Osteocyte (in vitro differentiated cells): ENCODE results near the gene GPC6. TPM values are rescaled to one million over a fixed set of nuclear protein-coding genes. Genes with fewer than 3 reads are reported as not detected.

Source experiments
- DNase-seq: peaks from one replicate; pipeline ENCODE4 v3.0.0; 2021; ENCODE audit warnings: mixed read lengths; ENCODE audit not compliant: unreplicated experiment; ENCODE audit errors: extremely low spot score
- H3K27ac Mint-ChIP-seq: one replicate; pipeline ENCODE4 v1.8.0; 2021; ENCODE audit warnings: mild to moderate bottlenecking, mixed read lengths; ENCODE audit not compliant: unreplicated experiment
- H3K27me3 Mint-ChIP-seq: one replicate; pipeline ENCODE4 v1.8.0; 2021; ENCODE audit warnings: mixed read lengths; ENCODE audit not compliant: unreplicated experiment
- H3K36me3 Mint-ChIP-seq: one replicate; pipeline ENCODE4 v1.8.0; 2021; ENCODE audit warnings: mixed read lengths; ENCODE audit not compliant: unreplicated experiment
- H3K4me1 Mint-ChIP-seq: one replicate; pipeline ENCODE4 v1.8.0; 2021; ENCODE audit warnings: mixed read lengths; ENCODE audit not compliant: unreplicated experiment
- H3K4me3 Mint-ChIP-seq: one replicate; pipeline ENCODE4 v1.8.0; 2021; ENCODE audit warnings: mild to moderate bottlenecking, moderate library complexity, mixed read lengths; ENCODE audit not compliant: unreplicated experiment
- H3K9me3 Mint-ChIP-seq: one replicate; pipeline ENCODE4 v1.8.0; 2021; ENCODE audit warnings: mixed read lengths; ENCODE audit not compliant: unreplicated experiment
- total RNA-seq: library from RNA; stranded (reverse); gene quantifications from 2 replicates; pipeline ENCODE4 v1.2.1, GENCODE V29; 2021
- TF ChIP-seq, protein P1 (sequence below): fragments of 200-600 bp; sonication (generic); IDR thresholded peaks from 2 replicates; pipeline ENCODE4 v1.5.0; 2021; ENCODE audit warnings: antibody characterized with exemption, mild to moderate bottlenecking, moderate library complexity

GPC6 gene
- total RNA-seq, 1 donor from 2014 or later = 125 TPM

DNA sequence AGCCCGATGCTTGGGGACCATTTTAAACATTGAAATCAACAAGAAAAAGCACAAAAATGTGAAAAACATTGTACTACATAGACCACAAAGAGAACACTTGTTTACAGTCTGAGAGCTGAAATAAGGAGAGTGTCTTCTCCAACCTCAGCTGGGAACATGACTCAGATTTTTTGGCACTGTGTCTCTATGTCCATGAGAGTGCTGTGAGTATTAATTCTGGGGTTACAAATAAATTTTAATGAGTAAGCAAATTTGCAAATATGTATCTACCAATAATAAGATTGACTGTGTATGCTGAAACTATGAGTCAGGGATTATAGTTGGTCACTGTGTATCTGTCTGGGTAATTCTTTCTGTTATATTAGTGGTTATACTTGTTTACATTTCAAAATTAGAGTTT is 1078.9 kb downstream of the GPC6 start:
- Mint-ChIP-seq H3K4me1 (peaks cover 60% of the 10 kb centered on the region), H3K27ac (peak overlapping the region; percentile 65), H3K9me3 (no peaks in the 10 kb centered on the region), H3K27me3 (no peaks in the 10 kb centered on the region), H3K36me3 (peaks cover 1% of the 10 kb centered on the region), H3K4me3 (no peak overlapping the region)
- TF ChIP-seq, protein P1, sequence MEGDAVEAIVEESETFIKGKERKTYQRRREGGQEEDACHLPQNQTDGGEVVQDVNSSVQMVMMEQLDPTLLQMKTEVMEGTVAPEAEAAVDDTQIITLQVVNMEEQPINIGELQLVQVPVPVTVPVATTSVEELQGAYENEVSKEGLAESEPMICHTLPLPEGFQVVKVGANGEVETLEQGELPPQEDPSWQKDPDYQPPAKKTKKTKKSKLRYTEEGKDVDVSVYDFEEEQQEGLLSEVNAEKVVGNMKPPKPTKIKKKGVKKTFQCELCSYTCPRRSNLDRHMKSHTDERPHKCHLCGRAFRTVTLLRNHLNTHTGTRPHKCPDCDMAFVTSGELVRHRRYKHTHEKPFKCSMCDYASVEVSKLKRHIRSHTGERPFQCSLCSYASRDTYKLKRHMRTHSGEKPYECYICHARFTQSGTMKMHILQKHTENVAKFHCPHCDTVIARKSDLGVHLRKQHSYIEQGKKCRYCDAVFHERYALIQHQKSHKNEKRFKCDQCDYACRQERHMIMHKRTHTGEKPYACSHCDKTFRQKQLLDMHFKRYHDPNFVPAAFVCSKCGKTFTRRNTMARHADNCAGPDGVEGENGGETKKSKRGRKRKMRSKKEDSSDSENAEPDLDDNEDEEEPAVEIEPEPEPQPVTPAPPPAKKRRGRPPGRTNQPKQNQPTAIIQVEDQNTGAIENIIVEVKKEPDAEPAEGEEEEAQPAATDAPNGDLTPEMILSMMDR = no peak
- no peak for DNase-seq

DNA sequence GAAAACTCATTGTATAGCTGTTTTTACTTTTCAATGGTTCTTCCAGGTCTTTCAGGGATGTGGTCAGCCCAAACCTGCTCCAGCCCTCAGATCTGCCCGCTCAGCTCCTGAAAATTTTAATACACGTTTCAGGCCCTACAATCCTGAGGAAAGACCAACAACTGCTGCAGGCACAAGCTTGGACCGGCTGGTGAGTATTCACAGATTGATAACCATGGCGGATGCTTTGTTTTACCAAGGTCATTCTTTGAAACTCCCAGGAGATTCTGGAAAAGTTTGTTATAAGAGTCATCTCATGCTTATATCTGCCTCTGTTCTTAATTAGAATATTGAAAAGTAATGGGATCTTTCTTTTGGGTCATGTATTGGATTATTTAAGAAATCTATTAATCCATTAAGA is 1079.3 kb downstream of the GPC6 start:
- Mint-ChIP-seq H3K4me3 (no peak overlapping the region), H3K36me3 (peaks cover 1% of the 10 kb centered on the region), H3K4me1 (peaks cover 64% of the 10 kb centered on the region), H3K9me3 (no peaks in the 10 kb centered on the region), H3K27me3 (no peaks in the 10 kb centered on the region), H3K27ac (no peak overlapping the region)
- TF ChIP-seq, protein P1 = no peak
- DNase-seq = no peak

DNA sequence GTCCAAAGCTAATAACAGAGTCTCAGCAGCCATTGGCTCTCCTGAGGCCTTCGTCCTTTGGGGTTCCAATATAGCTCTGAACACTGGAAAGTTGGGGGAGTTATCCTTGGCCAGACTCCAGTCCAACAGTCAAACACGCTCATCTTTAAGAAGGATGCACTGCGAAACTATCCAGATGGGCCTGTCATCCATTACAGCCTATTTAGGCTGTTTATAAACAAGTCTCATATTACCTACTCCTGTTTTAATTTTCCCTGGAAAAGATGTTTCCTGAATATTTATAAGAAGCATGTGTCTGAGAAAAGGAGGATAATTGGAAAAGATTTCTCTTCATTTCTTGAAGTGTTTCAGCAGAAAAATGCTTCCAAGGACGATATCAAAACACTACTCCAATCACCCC is 1082.2 kb downstream of the GPC6 start:
- TF ChIP-seq, protein P1 = no peak
- Mint-ChIP-seq H3K27me3 (no peaks in the 10 kb centered on the region), H3K27ac (no peak overlapping the region), H3K4me1 (peaks cover 71% of the 10 kb centered on the region), H3K9me3 (no peaks in the 10 kb centered on the region), H3K36me3 (peaks cover 5% of the 10 kb centered on the region), H3K4me3 (no peak overlapping the region)
- no peak for DNase-seq

DNA sequence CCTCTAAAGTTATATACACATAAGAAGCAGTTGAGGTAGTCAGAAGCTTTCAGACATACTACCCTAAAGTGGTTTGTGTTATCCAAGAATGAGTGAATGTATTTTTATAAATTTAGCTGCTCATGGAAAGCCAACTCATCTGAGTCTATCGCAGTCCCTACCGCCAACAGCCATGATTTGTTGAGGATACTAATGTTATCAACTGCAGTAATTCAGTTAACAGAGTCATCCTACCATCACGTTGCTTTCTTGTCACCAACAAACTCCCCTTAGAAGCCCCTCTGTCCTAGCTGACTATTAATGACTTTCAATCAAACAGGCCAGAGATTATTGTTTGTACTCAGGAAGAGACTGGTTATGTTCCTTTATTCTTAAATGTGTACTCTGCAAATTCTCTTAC is 1083.0 kb downstream of the GPC6 start:
- DNase-seq = no peak
- peaks cover 5% of the 10 kb centered on the region for H3K36me3 Mint-ChIP-seq
- H3K4me1 Mint-ChIP-seq = peaks cover 64% of the 10 kb centered on the region
- TF ChIP-seq, protein P1 = no peak
- no peaks in the 10 kb centered on the region for H3K27me3 Mint-ChIP-seq
- H3K9me3 Mint-ChIP-seq = no peaks in the 10 kb centered on the region
- no peak overlapping the region for H3K4me3 Mint-ChIP-seq
- H3K27ac Mint-ChIP-seq = peak overlapping the region; percentile 71

DNA sequence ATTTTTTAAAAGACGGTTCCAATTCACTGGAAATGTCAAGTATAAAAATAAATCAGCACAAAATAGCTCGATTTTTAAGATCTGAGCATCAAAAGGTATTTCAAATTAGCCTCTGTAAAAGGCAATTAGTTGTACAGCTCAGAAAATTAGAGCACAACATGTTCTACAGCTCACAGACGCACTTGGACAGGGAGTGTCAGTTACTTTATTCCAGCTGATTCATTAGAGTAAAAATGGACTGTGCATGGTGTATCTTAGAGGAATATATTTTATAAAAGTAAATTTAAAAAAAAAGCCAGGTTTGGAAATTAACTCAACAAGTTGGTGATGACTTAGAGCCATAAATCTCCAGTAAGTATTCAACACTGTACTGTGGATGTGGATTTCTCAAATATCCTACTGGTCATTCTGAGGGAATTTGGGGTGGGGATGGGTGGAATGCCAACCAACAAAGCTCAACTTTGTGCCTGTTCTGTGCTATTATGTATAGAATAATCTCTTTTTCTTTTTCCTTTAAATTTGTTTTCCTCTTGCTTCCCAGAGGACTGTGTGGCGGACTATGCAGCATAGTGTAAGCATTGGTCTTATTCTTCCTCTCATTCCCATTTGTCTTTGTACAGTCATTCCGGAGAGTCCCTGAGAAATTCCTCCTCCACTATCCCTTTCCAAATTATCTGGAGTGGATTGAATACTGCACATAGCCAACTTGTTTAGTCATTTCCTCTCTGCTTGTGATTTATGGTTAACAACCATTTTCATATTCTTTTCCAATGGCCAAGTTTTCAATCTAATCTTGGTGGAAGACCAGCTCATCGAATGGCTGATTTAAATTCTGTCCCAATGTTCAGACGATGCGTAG is 1083.6 kb downstream of the GPC6 start:
- TF ChIP-seq, protein P1 = no peak
- H3K4me3 Mint-ChIP-seq = no peak overlapping the region
- peaks cover 57% of the 10 kb centered on the region for H3K4me1 Mint-ChIP-seq
- no peaks in the 10 kb centered on the region for H3K27me3 Mint-ChIP-seq
- peak overlapping the region; percentile 71 for H3K27ac Mint-ChIP-seq
- H3K9me3 Mint-ChIP-seq = no peaks in the 10 kb centered on the region
- no peak for DNase-seq
- H3K36me3 Mint-ChIP-seq = peaks cover 5% of the 10 kb centered on the region
